ENCODE results near the gene CFAP91. TPM values are rescaled to one million over a fixed set of nuclear protein-coding genes. Genes with fewer than 3 reads are reported as not detected.

CFAP91 gene
- total RNA-seq, 4 donors from 2014 or later: 9.1 to 58.4 (median 28.5) TPM

DNA sequence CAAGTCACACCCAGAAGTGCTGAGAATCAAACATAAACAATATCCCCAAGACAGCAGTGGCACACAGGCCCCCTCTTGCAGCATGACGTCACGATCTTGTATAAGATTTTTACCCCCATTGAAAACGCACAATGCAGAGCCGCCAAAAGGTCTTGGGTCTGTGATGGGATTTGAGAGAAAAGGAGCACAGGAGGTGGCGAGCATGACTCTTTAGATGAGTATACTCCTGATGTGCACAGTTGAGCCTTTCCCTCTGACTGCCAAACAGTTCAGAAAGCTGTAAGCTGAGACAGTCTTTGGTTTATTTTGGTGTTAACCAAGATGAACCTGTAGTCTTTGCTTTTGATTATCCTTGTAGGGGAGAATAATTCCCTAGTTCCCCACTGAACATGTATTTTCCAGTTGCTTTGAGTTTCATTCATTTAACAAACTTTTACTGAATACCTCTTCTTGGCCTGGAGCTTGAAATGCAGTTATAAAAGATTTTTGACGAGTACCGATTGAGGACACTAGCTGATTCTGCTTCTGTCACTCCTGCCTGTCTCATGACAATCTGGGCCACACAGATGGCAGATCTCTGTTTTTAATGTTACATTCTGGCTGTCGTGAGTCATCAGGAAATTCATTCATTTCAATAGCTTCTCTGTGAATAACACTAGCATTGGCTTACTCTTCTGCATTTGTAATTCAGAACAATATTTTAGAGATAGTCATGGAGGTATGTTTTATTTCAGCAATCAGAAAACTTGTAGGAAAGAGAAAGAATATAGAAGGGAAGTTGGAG, 28.9 kb downstream of the CFAP91 start:
- TF ChIP-seq POLR2A (IDR thresholded peaks at IDR 0.05): no peak
- TF ChIP-seq CTCF (IDR thresholded peaks at IDR 0.05): no peak
- intact Hi-C loops (cut with DNase I; ENCODE audit: low total_unique reads): no loop called here
- no peak overlapping the region for H3K4me3 ChIP-seq
- no peaks in the 10 kb centered on the region for H3K27me3 ChIP-seq
- H3K27ac ChIP-seq: no peak overlapping the region
- no peaks in the 10 kb centered on the region for H3K4me1 ChIP-seq
- no peaks in the 10 kb centered on the region for H3K36me3 ChIP-seq
- no peak for DNase-seq
- H3K9me3 ChIP-seq: no peaks in the 10 kb centered on the region

DNA sequence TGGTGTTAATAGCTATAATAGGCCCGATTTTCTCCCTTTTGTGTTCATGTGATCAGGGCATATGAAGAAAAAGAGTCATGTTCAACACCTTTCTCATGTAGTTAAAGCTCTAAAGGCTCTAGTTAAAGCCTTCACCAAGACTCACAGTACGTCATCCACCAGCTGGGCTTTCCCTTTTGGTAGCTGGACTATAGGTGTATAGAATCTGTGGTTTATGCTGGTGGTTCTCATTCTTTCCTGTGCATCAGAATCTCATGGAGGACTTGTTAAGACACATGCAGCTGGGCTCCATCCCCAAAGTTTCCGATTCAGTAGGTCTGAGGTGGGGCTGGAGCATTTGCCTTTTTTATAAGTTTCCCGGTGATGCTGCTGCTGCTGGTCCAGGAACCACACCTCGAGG, 31.0 kb downstream of the CFAP91 start:
- TF ChIP-seq POLR2A (IDR thresholded peaks at IDR 0.05) (no peak), CTCF (IDR thresholded peaks at IDR 0.05) (no peak)
- intact Hi-C loops (cut with DNase I; ENCODE audit: low total_unique reads): no loop called here
- H3K27ac ChIP-seq: no peak overlapping the region

DNA sequence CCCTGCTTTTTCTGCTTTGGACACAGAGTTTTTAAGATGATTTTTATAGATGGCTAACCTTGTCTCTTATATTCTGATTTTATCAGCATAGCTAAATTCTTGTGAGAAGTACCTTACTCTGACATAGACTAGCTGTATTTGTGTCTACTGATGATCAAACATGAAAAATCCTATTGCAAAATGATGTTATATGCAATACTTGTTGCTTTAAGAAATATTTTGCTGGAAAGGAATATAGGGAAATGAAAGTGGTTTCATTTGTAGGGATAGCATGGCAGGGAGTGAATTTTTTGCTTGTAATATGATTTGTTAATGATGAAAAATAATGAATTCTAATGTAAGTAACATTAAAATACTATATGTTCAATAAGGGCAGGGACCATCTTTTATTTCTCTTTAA, 35.9 kb downstream of the CFAP91 start:
- no peak for TF ChIP-seq POLR2A (IDR thresholded peaks at IDR 0.05)
- TF ChIP-seq CTCF (IDR thresholded peaks at IDR 0.05): no peak
- H3K27me3 ChIP-seq: no peaks in the 10 kb centered on the region
- intact Hi-C loops (cut with DNase I; ENCODE audit: low total_unique reads): no loop called here
- no peak for DNase-seq
- H3K9me3 ChIP-seq: no peaks in the 10 kb centered on the region
- no peak overlapping the region for H3K27ac ChIP-seq
- no peaks in the 10 kb centered on the region for H3K36me3 ChIP-seq
- H3K4me3 ChIP-seq: no peak overlapping the region
- H3K4me1 ChIP-seq: no peaks in the 10 kb centered on the region

More for the DNA sequence above, 31.0 kb downstream of the CFAP91 start:
- Histone ChIP-seq H3K36me3 (no peaks in the 10 kb centered on the region), H3K4me3 (no peak overlapping the region), H3K27me3 (no peaks in the 10 kb centered on the region), H3K4me1 (no peaks in the 10 kb centered on the region), H3K9me3 (no peaks in the 10 kb centered on the region)
- no peak for DNase-seq

- no peak for DNase-seq
- intact Hi-C loops (cut with DNase I; ENCODE audit: low total_unique reads): no loop called here
- no peaks in the 10 kb centered on the region for H3K36me3 ChIP-seq
- H3K4me1 ChIP-seq: no peaks in the 10 kb centered on the region
- no peaks in the 10 kb centered on the region for H3K27me3 ChIP-seq
- no peak for TF ChIP-seq CTCF (IDR thresholded peaks at IDR 0.05)
- TF ChIP-seq POLR2A (IDR thresholded peaks at IDR 0.05): no peak
- no peak overlapping the region for H3K4me3 ChIP-seq
- no peak overlapping the region for H3K27ac ChIP-seq
- H3K9me3 ChIP-seq: no peaks in the 10 kb centered on the region
These were observed 39.1 kb downstream of the CFAP91 start for GRCh38 chr3:119741657-119742590.

DNA sequence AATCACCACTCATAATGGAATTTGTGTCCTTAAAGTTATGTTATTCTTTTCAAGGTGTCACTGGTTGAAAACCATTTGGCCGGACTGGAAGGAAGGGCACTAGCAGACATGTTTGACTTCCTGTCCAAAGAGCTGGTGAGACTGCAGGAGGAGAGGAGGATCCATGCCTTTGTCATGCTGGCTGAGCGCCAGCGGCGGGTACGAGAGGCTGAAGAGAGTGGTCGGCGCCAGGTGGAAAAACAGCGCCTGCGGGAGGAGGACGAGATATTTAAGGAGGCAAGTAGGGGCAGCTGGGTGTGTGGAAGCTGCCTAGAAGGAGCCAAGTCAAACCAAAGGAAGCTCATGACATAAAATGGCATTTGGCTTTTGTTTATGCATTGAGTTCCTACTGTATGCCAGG, 41.1 kb downstream of the CFAP91 start:
- no peak for DNase-seq
- H3K27me3 ChIP-seq: no peaks in the 10 kb centered on the region
- H3K36me3 ChIP-seq: no peaks in the 10 kb centered on the region
- H3K9me3 ChIP-seq: no peaks in the 10 kb centered on the region
- H3K4me3 ChIP-seq: no peak overlapping the region
- intact Hi-C loops (cut with DNase I; ENCODE audit: low total_unique reads): no loop called here
- H3K27ac ChIP-seq: no peak overlapping the region
- H3K4me1 ChIP-seq: no peaks in the 10 kb centered on the region
- TF ChIP-seq POLR2A (IDR thresholded peaks at IDR 0.05) (no peak), CTCF (IDR thresholded peaks at IDR 0.05) (no peak)
